NCI-H1092 (cell line): ENCODE results near the gene PRKCE.
"Not testable (repeated sequence)": the region's sequence is repeated elsewhere in the genome, so short reads cannot be mapped to it uniquely, and the experiment has no call there.

Experiments used
- DNase-seq: peaks from one replicate; lab custom pipeline; 2025; lab: John Stamatoyannopoulos, UW

Gene PRKCE

GRCh38 chr2:45669032-45669486 lies 17.6 kb downstream of the PRKCE start:
- DNase-seq = no peak

- no peak for DNase-seq
Measured at GRCh38 chr2:45670646-45671045, 19.2 kb downstream of the PRKCE start.

- DNase-seq = no peak
Measured at GRCh38 chr2:45672138-45672537, 20.7 kb downstream of the PRKCE start.

GRCh38 chr2:45674035-45674816 lies 22.8 kb downstream of the PRKCE start:
- no peak for DNase-seq

- DNase-seq = no peak
Measured at GRCh38 chr2:45675263-45675812, 23.9 kb downstream of the PRKCE start.

GRCh38 chr2:45676088-45676487 lies 24.6 kb downstream of the PRKCE start:
- no peak for DNase-seq

GRCh38 chr2:45678791-45679348 lies 27.4 kb downstream of the PRKCE start:
- DNase-seq = no peak

GRCh38 chr2:45680351-45680967 lies 29.0 kb downstream of the PRKCE start:
- no peak for DNase-seq

- no peak for DNase-seq
Measured at GRCh38 chr2:45681675-45682074, 30.2 kb downstream of the PRKCE start.

- no peak for DNase-seq
Measured at GRCh38 chr2:45683292-45683691, 31.8 kb downstream of the PRKCE start.

- DNase-seq = no peak
Measured at GRCh38 chr2:45684756-45685155, 33.3 kb downstream of the PRKCE start.

GRCh38 chr2:45685260-45685659 lies 33.8 kb downstream of the PRKCE start:
- DNase-seq = no peak

- DNase-seq = no peak
Measured at GRCh38 chr2:45687964-45688363, 36.5 kb downstream of the PRKCE start.

- DNase-seq = no peak
Measured at GRCh38 chr2:45688479-45689298, 37.2 kb downstream of the PRKCE start.

GRCh38 chr2:45690231-45690630 lies 38.8 kb downstream of the PRKCE start:
- DNase-seq = no peak

GRCh38 chr2:45691171-45691999 lies 39.9 kb downstream of the PRKCE start:
- no peak for DNase-seq

- DNase-seq = no peak
Measured at GRCh38 chr2:45692566-45692965, 41.1 kb downstream of the PRKCE start.

GRCh38 chr2:45695480-45696007 lies 44.1 kb downstream of the PRKCE start:
- DNase-seq = not testable (repeated sequence)

- no peak for DNase-seq
Measured at GRCh38 chr2:45696708-45697107, 45.2 kb downstream of the PRKCE start.

GRCh38 chr2:45697190-45697589 lies 45.7 kb downstream of the PRKCE start:
- DNase-seq = no peak

- DNase-seq = no peak
Measured at GRCh38 chr2:45698554-45698953, 47.1 kb downstream of the PRKCE start.
